HL-60 (cell line): Measurements from ENCODE around the gene GSTA4.

Experiments used
- CTCF ChIP-seq: IDR thresholded peaks from one replicate; pipeline ENCODE4 v1.5.1; 2011; ENCODE audit warnings: low read length, control low read depth, inconsistent platforms; ENCODE audit not compliant: insufficient read depth
- GABPA ChIP-seq: IDR thresholded peaks from 2 replicates; pipeline ENCODE4 v1.6.1; 2012; ENCODE audit warnings: low read depth
- POLR2AphosphoS5 ChIP-seq: IDR thresholded peaks from 2 replicates; pipeline ENCODE4 v1.6.1; 2012; ENCODE audit warnings: low read depth
- SPI1 ChIP-seq: IDR thresholded peaks from 2 replicates; pipeline ENCODE4 v1.6.1; 2012; ENCODE audit warnings: low read depth, mild to moderate bottlenecking, borderline replicate concordance
- TF ChIP-seq, protein P1 (sequence below): IDR thresholded peaks from 2 replicates; pipeline ENCODE4 v1.6.1; 2012; ENCODE audit warnings: low read depth; ENCODE audit not compliant: insufficient replicate concordance

DNA sequence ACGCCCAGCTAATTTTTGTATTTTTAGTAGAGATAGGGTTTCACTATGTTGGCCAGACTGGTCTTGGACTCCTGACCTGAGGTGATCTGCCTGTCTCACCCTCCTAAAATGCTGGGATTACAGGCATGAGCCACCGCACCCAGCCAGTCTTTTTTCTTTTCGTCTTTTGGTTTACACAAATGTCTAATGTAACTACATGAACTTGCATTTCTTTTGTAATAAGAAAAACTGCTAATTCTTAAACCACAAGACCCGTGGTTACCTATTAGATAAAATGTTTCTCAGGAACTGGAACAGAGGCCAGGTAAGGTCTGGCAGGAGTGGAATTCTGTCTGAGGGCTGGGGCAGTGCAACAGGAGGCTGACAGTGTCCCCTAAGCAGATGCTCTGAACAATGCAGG is 52.9 kb downstream of the GSTA4 start:
- no peak for TF ChIP-seq CTCF
- no peak for TF ChIP-seq POLR2AphosphoS5
- TF ChIP-seq GABPA = no peak
- TF ChIP-seq, protein P1, sequence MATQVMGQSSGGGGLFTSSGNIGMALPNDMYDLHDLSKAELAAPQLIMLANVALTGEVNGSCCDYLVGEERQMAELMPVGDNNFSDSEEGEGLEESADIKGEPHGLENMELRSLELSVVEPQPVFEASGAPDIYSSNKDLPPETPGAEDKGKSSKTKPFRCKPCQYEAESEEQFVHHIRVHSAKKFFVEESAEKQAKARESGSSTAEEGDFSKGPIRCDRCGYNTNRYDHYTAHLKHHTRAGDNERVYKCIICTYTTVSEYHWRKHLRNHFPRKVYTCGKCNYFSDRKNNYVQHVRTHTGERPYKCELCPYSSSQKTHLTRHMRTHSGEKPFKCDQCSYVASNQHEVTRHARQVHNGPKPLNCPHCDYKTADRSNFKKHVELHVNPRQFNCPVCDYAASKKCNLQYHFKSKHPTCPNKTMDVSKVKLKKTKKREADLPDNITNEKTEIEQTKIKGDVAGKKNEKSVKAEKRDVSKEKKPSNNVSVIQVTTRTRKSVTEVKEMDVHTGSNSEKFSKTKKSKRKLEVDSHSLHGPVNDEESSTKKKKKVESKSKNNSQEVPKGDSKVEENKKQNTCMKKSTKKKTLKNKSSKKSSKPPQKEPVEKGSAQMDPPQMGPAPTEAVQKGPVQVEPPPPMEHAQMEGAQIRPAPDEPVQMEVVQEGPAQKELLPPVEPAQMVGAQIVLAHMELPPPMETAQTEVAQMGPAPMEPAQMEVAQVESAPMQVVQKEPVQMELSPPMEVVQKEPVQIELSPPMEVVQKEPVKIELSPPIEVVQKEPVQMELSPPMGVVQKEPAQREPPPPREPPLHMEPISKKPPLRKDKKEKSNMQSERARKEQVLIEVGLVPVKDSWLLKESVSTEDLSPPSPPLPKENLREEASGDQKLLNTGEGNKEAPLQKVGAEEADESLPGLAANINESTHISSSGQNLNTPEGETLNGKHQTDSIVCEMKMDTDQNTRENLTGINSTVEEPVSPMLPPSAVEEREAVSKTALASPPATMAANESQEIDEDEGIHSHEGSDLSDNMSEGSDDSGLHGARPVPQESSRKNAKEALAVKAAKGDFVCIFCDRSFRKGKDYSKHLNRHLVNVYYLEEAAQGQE = no peak
- TF ChIP-seq SPI1 = no peak
